NCI-H146 treated with DMSO at 0.1 percent for 48 hours (cell line): ENCODE measurements around the gene RNASET2.
"Not testable (repeated sequence)": the region's sequence is repeated elsewhere in the genome, so short reads cannot be mapped to it uniquely, and the experiment has no call there.

Source experiments
- DNase-seq: peaks from one replicate; lab custom pipeline; 2025; ENCODE audit not compliant: unreplicated experiment; lab: John Stamatoyannopoulos, UW

Gene RNASET2

GRCh38 chr6:166949528-166950442 is 6.6 kb downstream of the RNASET2 start:
- DNase-seq: no peak

- not testable (repeated sequence) for DNase-seq
These were observed 7.6 kb downstream of the RNASET2 start for GRCh38 chr6:166948724-166949123.

DNA sequence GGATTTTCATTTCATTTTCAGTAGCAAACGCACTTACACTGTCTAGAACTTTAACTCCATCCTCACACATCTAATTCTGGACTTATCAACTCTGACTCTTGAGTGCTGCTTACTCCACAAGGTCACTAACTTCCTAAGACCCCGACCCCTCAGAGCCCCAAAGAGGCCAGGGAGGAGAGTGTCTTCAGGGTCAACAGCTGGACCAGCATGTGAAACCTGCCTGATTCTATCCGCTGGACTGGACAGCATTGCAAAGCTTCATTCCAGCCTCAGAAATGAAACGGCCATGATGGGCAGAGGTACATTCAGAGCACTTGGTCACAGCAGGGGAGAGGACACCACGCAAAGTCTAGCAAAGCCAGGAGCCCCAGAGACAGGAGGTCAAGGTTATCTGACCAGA is 9.1 kb downstream of the RNASET2 start:
- DNase-seq: no peak

- no peak for DNase-seq
These were observed 10.2 kb downstream of the RNASET2 start for GRCh38 chr6:166946125-166946524.

DNA sequence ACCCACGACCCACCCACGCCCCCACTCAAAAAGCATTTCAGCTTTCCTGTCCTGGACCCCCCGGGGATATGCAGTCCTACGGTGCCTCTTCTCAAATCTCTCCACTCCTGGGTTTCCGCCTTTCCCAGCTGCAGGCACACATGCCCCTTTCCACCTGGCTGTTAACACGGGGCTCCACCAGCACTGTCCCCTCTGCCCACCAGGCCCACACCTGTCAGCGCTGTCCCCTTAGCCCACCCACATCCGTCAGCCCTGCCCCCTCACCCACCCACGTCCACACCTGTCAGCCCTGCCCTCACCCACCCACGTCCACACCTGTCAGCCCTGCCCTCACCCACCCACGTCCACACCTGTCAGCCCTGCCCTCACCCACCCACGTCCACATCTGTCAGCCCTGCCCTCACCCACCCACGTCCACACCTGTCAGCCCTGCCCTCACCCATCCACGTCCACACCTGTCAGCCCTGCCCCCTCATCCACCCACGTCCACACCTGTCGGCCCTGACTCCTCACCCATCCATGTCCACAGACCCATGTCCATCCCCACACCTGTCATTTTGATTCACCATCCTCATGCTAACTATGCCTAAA is 11.6 kb downstream of the RNASET2 start:
- DNase-seq: no peak

DNA sequence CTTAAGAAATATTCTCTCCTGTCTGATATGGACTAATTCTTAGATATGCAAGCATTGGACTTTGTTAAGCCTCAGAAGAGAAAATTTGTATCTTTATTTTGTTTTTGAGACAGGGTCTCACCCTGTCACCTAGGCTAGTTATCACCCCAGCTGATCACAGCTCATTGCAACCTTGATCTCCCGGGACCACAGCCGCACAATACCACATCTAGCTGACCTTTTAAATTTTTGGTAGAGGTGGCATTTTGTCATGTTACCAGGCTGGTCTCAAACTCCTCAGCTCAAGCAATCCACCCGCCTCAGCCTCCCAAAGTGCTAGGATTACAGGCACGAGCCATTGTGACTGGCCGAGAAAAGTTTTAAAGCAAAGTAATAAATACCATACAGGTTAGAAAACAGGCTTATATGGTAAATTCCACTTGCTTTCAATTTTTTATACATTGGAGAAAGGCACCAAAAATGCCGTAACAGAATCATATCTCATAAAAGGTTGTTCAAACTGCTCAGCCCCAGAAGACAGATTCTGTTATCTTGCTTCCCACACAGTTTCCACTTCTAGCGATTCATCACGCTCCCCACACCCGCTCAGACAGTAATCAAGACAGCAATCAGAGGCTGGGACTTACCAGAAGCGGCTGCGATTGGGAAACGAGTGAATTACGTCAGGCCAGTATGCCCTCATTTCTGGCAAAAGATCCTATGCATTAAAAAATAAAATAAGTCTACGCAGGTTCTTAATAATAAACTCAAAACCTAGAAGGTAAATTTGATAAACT is 13.8 kb downstream of the RNASET2 start:
- DNase-seq: no peak

DNA sequence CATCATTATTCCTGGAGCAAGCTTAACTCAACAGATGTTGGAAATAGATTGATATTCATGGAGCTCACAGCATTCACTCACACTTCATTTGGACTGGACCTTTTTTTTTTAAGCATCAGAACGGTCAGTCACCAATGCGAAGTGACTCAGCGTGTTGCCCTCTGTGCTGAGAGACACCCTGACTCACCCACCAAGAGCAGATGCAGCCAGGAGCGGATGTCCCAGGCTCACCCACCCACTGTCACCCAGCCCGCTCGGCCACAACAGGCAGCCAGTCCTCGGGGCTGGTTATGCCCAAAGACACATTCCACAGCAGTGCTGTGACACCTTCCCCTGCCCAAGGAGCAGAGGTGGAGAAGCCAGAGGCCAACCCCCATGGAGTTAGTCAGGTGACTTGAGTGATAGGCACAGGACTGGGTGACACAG is 15.7 kb downstream of the RNASET2 start:
- DNase-seq: no peak

DNA sequence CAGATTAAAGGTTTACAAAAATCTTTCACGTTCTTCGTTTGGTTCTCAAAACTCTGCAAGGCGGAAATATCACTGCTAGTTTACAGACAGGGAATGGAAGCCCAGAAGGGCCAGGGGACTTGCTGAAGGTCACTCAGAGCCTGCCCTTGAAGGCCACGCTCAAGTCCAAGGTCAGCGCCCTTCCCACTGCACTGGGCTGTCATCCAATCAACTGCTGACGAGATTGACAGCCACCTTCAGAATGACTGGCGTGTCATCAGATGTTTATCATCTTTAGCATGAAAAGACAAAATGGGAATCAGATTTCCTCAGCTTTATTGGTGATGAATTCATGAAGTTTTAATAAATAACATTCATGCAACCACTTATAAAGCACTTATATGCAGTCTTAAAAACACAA is 16.5 kb downstream of the RNASET2 start:
- no peak for DNase-seq

DNA sequence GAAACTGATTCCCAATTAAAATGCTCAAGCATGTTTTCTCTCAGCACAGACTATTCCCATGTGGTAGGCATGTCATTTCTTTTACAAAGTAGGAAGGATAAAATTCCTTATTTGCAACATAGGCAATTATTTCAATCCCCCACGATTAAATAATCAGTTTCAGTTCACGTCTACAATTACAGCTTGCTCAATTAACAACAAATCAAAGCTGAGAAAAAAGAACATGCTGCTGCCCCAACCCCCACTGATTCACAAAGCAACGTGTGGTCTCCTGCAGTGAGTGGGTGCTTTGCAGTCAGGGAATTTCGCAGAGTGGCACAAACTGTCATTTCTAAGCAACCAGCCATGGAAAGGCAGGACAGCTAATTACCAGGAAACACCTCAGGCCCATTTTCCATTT is 17.0 kb downstream of the RNASET2 start:
- no peak for DNase-seq

GRCh38 chr6:166938704-166939103 is 17.6 kb downstream of the RNASET2 start:
- DNase-seq: no peak

- DNase-seq: no peak
These were observed 18.2 kb downstream of the RNASET2 start for GRCh38 chr6:166938150-166938549.

DNA sequence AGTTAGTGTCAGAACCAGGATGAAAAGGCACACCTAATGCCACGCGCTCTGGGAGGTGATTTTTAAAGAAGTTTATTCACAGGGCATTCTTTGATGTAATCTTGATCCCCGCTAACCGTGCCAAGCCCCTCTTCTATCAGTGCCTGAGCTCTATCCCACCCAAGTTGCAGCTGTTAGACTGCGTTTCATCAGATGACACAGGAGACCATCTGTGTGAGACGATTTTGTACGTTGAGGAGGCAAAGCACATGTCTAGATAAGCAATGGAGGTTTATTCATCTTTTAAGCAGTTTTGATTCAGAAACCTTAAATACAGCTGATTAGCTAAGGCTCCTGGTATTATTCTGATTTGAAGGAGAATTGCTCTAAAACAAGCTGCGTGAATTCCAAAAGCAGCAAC is 18.6 kb downstream of the RNASET2 start:
- no peak for DNase-seq

DNA sequence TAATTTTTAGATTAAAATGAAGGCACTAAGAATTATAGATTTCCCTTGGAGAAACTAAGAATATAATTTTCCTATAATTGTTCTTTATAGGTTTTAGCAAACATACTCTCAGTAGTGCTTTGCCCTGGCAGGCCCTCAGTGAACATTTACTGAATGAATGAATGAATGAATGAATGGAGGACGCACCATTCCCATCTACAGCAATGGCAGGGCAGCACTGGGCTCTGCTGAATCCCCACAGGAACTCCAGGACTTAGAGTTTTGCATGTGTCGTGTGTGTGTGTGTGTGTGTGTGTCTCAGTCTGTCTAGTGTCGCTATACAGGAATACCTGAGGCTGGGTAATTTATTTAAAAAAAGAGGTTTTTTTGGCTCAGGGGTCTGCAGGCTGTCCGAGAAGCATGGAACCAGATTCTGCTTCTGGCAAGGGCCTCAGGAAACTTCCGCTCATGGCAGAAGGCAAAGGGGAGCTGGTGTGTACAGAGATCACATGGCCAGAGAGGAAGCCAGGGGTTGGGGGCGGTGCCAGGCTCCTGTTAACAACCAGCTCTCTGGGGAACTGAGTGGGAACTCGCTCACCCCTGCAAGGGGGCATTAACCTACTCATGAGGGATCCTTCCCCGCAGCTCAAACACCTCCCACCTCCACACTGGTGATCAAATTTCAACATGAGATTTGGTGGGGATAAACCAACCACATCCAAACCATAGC is 20.1 kb downstream of the RNASET2 start:
- no peak for DNase-seq

DNA sequence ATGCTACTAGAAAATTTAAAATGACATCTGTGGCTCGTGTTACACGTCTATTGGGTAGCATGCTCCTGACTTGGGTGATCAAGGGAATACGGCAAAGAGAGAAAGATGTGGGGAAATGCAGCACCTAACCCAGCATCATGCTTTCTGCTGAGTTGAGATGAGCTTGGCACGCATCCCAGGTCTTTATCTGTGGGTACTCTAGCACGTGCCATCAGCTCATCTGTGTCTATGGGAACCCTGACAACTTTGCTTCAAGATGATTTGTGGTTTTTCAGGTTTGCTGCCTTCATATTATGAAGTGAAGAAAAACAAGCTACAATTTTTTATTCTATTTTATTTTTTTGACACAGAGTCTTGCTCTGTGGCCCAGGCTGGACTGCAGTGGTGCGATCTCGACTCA is 21.0 kb downstream of the RNASET2 start:
- no peak for DNase-seq

DNA sequence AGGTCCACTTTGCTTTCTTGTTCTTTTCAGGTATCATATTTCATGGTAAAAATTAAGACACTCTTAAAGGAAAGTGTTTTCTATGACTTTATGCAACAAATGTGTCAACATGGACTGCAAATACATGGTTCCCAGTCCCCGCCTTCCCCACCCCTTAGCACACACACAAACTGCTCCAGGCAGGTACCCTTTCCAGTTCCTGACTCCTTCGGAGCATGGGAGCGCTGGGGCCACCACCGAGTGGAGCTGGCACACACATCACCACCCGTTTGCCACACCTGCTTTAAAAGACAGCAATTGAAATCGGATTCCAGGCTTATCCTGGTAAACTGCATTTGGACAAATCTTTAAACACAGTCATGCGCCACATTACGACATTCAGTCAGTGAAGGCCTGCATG is 22.2 kb downstream of the RNASET2 start:
- DNase-seq: no peak

- no peak for DNase-seq
These were observed 23.0 kb downstream of the RNASET2 start for GRCh38 chr6:166933396-166933795.

DNA sequence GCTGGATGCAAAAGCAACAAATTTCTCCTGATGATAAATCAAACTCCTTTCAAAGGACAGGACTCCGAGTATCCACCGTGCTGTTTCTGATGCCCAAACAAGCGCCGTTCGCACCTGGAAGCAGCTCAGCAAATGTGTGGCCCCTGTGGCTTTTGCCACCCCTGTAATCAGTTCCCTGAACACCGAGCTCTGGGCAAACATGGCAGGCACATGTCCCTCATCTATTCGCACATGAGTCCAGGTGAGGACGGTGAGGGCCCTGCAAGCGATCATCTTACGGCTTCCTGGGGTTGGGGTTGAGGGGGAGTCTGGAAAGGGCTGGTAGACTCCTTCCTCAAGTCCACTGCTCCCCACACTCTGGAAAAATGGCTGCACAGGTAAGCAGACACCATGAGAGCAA is 23.7 kb downstream of the RNASET2 start:
- DNase-seq: no peak

- no peak for DNase-seq
These were observed 24.2 kb downstream of the RNASET2 start for GRCh38 chr6:166932116-166932515.

GRCh38 chr6:166931426-166931970 is 24.9 kb downstream of the RNASET2 start:
- DNase-seq: no peak

- no peak for DNase-seq
These were observed 25.9 kb downstream of the RNASET2 start for GRCh38 chr6:166930354-166930891.
